OCI-LY1 (cell line): ENCODE data around the gene ATP1A4.

ENCODE experiments used
- H2AFZ ChIP-seq: fragments of 200-600 bp; sonication (generic), shearing (Covaris generic); 2 replicates; pipeline ENCODE4 v1.6.0; 2014; ENCODE audit warnings: antibody characterized with exemption, mild to moderate bottlenecking, low read length
- H3F3A ChIP-seq: fragments of 200-600 bp; sonication (generic), shearing (Covaris generic); 2 replicates; pipeline ENCODE4 v1.6.0; 2014; ENCODE audit warnings: mild to moderate bottlenecking, antibody characterized with exemption, low read length, moderate library complexity; ENCODE audit not compliant: insufficient read depth
- H3K27ac ChIP-seq: fragments of 200-600 bp; sonication (generic); 2 replicates; pipeline ENCODE4 v1.5.1; 2014; ENCODE audit warnings: low read length, mixed run types, mild to moderate bottlenecking, low read depth; ENCODE audit not compliant: poor library complexity, severe bottlenecking
- H3K27me3 ChIP-seq: fragments of 200-600 bp; sonication (generic); 2 replicates; pipeline ENCODE4 v1.6.0; 2014; ENCODE audit warnings: antibody characterized with exemption, mild to moderate bottlenecking, low read length, moderate library complexity; ENCODE audit not compliant: insufficient read depth
- H3K36me3 ChIP-seq: fragments of 200-600 bp; sonication (generic); 2 replicates; pipeline ENCODE4 v1.6.1; 2014; ENCODE audit warnings: mild to moderate bottlenecking, antibody characterized with exemption, low read length, moderate library complexity, mixed read lengths; ENCODE audit not compliant: insufficient read depth
- H3K4me1 ChIP-seq: fragments of 200-600 bp; sonication (generic); 2 replicates; pipeline ENCODE4 v1.5.1; 2014; ENCODE audit warnings: mild to moderate bottlenecking, low read length, moderate library complexity; ENCODE audit not compliant: insufficient read depth, severe bottlenecking
- H3K4me2 ChIP-seq: fragments of 200-600 bp; sonication (generic), shearing (Covaris generic); 2 replicates; pipeline ENCODE4 v1.6.1; 2014; ENCODE audit warnings: low read length
- H3K4me3 ChIP-seq: fragments of 200-600 bp; sonication (generic); 2 replicates; pipeline ENCODE4 v1.5.1; 2014; ENCODE audit warnings: low read length, low read depth, mild to moderate bottlenecking, mixed read lengths; ENCODE audit not compliant: poor library complexity, severe bottlenecking
- H3K79me2 ChIP-seq: fragments of 200-600 bp; shearing (Covaris generic); 2 replicates; pipeline ENCODE4 v1.6.1; 2016; ENCODE audit warnings: mixed run types, low read length, mixed read lengths; ENCODE audit not compliant: insufficient read depth
- H3K9ac ChIP-seq: fragments of 200-600 bp; sonication (generic), shearing (Covaris generic); 2 replicates; pipeline ENCODE4 v1.6.1; 2014; ENCODE audit warnings: mild to moderate bottlenecking, low read length, mixed read lengths
- H3K9me2 ChIP-seq: fragments of 200-600 bp; sonication (generic), shearing (Covaris generic); 2 replicates; pipeline ENCODE4 v1.6.1; 2014; ENCODE audit warnings: low read depth, mild to moderate bottlenecking, low read length, mixed read lengths
- H3K9me3 ChIP-seq: fragments of 200-600 bp; shearing (Covaris generic); 2 replicates; pipeline ENCODE4 v1.6.1; 2014; ENCODE audit warnings: low read length, mixed read lengths
- H4K20me1 ChIP-seq: fragments of 200-600 bp; sonication (generic), shearing (Covaris generic); 2 replicates; pipeline ENCODE4 v1.6.0; 2016; ENCODE audit warnings: mild to moderate bottlenecking, low read length; ENCODE audit not compliant: insufficient read depth
- CTCF ChIP-seq: fragments of 200-600 bp; sonication (generic), shearing (Covaris generic); IDR thresholded peaks from 2 replicates; pipeline ENCODE4 v1.5.1; 2017; ENCODE audit warnings: mild to moderate bottlenecking, antibody characterized with exemption, low read length, moderate library complexity, mixed read lengths
- EZH2 ChIP-seq: fragments of 200-600 bp; sonication (generic), shearing (Covaris generic); IDR thresholded peaks from 2 replicates; pipeline ENCODE4 v1.8.0; 2017; ENCODE audit warnings: borderline replicate concordance, mixed run types, mild to moderate bottlenecking, antibody characterized with exemption, low read length, moderate library complexity, mixed read lengths

ATP1A4 gene

GRCh38 chr1:160113407-160113806, 38.0 kb upstream of the ATP1A4 start:
- TF ChIP-seq CTCF, result no peak
- no peak for TF ChIP-seq EZH2
- Histone ChIP-seq H3K27ac (no peak overlapping the region), H3K9me2 (no peaks in the 10 kb centered on the region), H3K36me3 (no peaks in the 10 kb centered on the region), H3K4me3 (no peak overlapping the region), H3K79me2 (no peaks in the 10 kb centered on the region), H3K9ac (no peak overlapping the region), H2AFZ (no peak overlapping the region), H3K4me2 (no peak overlapping the region), H3K27me3 (peaks cover 11% of the 10 kb centered on the region; the same call in 1 of the 2 replicates), H4K20me1 (no peaks in the 10 kb centered on the region), H3K9me3 (no peaks in the 10 kb centered on the region), H3K4me1 (no peaks in the 10 kb centered on the region), H3F3A (no peaks in the 10 kb centered on the region)

GRCh38 chr1:160114085-160114484, 37.3 kb upstream of the ATP1A4 start:
- Histone ChIP-seq H3K9me2 (no peaks in the 10 kb centered on the region), H3K27ac (no peak overlapping the region), H3K4me3 (no peak overlapping the region), H3K9me3 (no peaks in the 10 kb centered on the region), H3F3A (no peaks in the 10 kb centered on the region), H3K9ac (no peak overlapping the region), H3K27me3 (peaks cover 11% of the 10 kb centered on the region; the same call in 1 of the 2 replicates), H4K20me1 (no peaks in the 10 kb centered on the region), H2AFZ (no peak overlapping the region), H3K4me1 (no peaks in the 10 kb centered on the region), H3K4me2 (no peak overlapping the region), H3K36me3 (no peaks in the 10 kb centered on the region), H3K79me2 (no peaks in the 10 kb centered on the region)
- TF ChIP-seq EZH2 (no peak), CTCF (no peak)

GRCh38 chr1:160115545-160116282, 35.7 kb upstream of the ATP1A4 start, which contains the start of gene ATP1A2:
Gene ATP1A2, plus strand, starts transcription at chr1:160115759. Its CDS starts 103 bp downstream, at chr1:160115862.
- no peak within 1 kb of the TSS for H2AFZ ChIP-seq
- H3K4me3 ChIP-seq, result no peak within 1 kb of the TSS
- H3K36me3 ChIP-seq, result no peaks in the 10 kb centered on the region
- TF ChIP-seq CTCF, result no peak
- no peak for TF ChIP-seq EZH2
- H4K20me1 ChIP-seq, result no peaks in the 10 kb centered on the region
- no peaks in the 10 kb centered on the region for H3K79me2 ChIP-seq
- no peaks in the 10 kb centered on the region for H3F3A ChIP-seq
- H3K4me1 ChIP-seq, result no peaks in the 10 kb centered on the region
- peaks cover 11% of the 10 kb centered on the region; the same call in 1 of the 2 replicates for H3K27me3 ChIP-seq
- H3K9me3 ChIP-seq, result no peaks in the 10 kb centered on the region
- H3K9ac ChIP-seq, result no peak within 1 kb of the TSS
- H3K9me2 ChIP-seq, result no peaks in the 10 kb centered on the region
- no peak within 1 kb of the TSS for H3K4me2 ChIP-seq
- H3K27ac ChIP-seq, result no peak within 1 kb of the TSS
